ENCODE measurements around the gene CFAP46. TPM values are rescaled to one million over a fixed set of nuclear protein-coding genes. Genes with fewer than 3 reads are reported as not detected.
A peak's percentile ranks its signal among the peaks of the same experiment; 100 is the strongest.

Gene CFAP46
- total RNA-seq, 2 experiments from 2014 or later: not detected

DNA sequence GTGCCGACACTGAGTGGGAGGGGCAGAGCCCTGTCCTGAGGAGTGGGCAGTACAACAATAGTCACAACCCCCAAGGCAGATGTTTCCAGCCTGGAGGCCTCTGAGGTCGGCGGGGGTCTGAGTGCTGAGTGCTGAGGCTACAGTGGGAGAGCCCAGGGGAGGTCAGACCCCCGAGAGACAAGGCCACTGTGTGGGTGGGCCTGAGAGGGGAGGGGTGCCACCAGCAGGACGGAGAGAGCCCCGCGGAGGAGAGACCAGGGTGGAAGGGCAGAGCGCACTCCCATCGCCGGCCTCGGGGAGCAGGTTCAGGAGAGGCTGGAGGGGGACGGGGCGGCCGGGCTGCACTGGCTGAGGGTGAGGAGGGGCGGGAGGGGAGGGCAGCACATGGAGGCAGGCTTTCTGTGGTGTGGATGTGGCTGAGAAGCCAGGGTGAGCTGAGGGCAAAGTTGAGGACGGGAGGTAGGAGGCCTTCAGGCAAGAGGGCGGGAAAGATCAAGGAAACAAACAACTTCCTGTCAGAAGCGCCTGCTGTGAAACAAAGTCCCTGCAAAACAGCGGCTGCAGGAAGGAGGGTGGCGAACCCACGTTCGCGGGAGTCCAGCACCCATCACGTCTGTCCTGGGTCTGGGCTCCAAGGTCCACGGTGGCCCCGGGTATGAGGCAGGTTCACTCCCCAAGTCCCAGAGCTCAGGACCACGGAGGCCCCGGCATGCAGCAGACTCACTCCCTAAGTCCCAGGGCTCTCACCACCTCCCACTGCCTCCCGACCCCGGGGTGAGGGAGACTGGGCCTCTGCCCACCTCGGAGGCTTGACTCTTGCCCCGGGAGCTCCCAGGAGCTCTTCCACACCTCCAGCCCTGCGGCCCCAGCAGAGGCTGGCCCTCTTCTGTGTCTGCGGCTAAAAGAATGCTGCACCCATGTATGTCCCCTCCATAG, 79.6 kb downstream of the CFAP46 start:
- ChIA-PET CTCF (no interaction called here), POLR2A (no interaction called here)
- Mint-ChIP-seq H3K27me3 (peaks cover 3% of the 10 kb centered on the region), H3K4me1 (ENCODE audit: low read depth) (peaks cover 11% of the 10 kb centered on the region), H3K27ac (no peak overlapping the region), H3K36me3 (ENCODE audit: low read depth) (no peaks in the 10 kb centered on the region), H3K4me3 (no peak overlapping the region), H3K9me3 (no peaks in the 10 kb centered on the region)
- peak in 3 of 14 experiments; percentile 10 to 31 (median 17) for DNase-seq
- intact Hi-C loops (cut with DNase I, micrococcal nuclease): no loop called here
- Histone ChIP-seq H3K9me3 (ENCODE audit: control insufficient read depth in 1 of 2, insufficient read depth in 1 of 2, low read length in 2 of 2) (no peaks in the 10 kb centered on the region), H3K27me3 (ENCODE audit: control insufficient read depth in 1 of 2, insufficient read depth in 2 of 2, low read length in 2 of 2) (no peaks in the 10 kb centered on the region), H3K27ac (ENCODE audit: low read depth in 1 of 2, low read length in 2 of 2) (no peak overlapping the region), H3K4me1 (ENCODE audit: insufficient read depth, low read length) (peaks cover 9% of the 10 kb centered on the region), H3K36me3 (ENCODE audit: insufficient read depth, low read length) (no peaks in the 10 kb centered on the region), H3K4me3 (ENCODE audit: low read length) (no peak overlapping the region)
- ATAC-seq (ENCODE audit: poor library complexity): no peak
- TF ChIP-seq CTCF (IDR thresholded peaks at IDR 0.05): no peak

GRCh38 chr10:132861884-132862461, 80.4 kb downstream of the CFAP46 start:
- intact Hi-C loops (cut with DNase I, micrococcal nuclease): no loop called here
- Mint-ChIP-seq H3K9me3 (no peaks in the 10 kb centered on the region), H3K36me3 (ENCODE audit: low read depth) (no peaks in the 10 kb centered on the region), H3K27ac (no peak overlapping the region), H3K27me3 (peaks cover 7% of the 10 kb centered on the region), H3K4me1 (ENCODE audit: low read depth) (peaks cover 11% of the 10 kb centered on the region), H3K4me3 (no peak overlapping the region)
- H3K9me3 ChIP-seq (ENCODE audit: control insufficient read depth in 1 of 2, insufficient read depth in 1 of 2, low read length in 2 of 2): peaks cover 0 to 6% of the 10 kb centered on the region in 2 experiments
- POLR2A ChIA-PET: no interaction called here
- no peak for ATAC-seq (ENCODE audit: poor library complexity)
- TF ChIP-seq CTCF (IDR thresholded peaks at IDR 0.05): no peak
- H3K36me3 ChIP-seq (ENCODE audit: insufficient read depth, low read length): no peaks in the 10 kb centered on the region
- peaks cover 0 to 2% of the 10 kb centered on the region in 2 experiments for H3K27me3 ChIP-seq (ENCODE audit: control insufficient read depth in 1 of 2, insufficient read depth in 2 of 2, low read length in 2 of 2)
- CTCF ChIA-PET: no interaction called here
- H3K4me1 ChIP-seq (ENCODE audit: insufficient read depth, low read length): peaks cover 9% of the 10 kb centered on the region
- no peak overlapping the region for H3K4me3 ChIP-seq (ENCODE audit: low read length)
- no peak overlapping the region for H3K27ac ChIP-seq (ENCODE audit: low read depth in 1 of 2, low read length in 2 of 2)
- peak in 1 of 14 experiments; percentile 30 for DNase-seq

- Mint-ChIP-seq H3K27me3 (peaks cover 7% of the 10 kb centered on the region), H3K4me3 (no peak overlapping the region)
- no peak for ATAC-seq (ENCODE audit: poor library complexity)
Measured at GRCh38 chr10:132861116-132861691, 81.2 kb downstream of the CFAP46 start.

More at GRCh38 chr10:132861116-132861691, 81.2 kb downstream of the CFAP46 start:
- Histone ChIP-seq H3K9me3 (ENCODE audit: control insufficient read depth in 1 of 2, insufficient read depth in 1 of 2, low read length in 2 of 2) (peaks cover 0 to 10% of the 10 kb centered on the region in 2 experiments), H3K27me3 (ENCODE audit: control insufficient read depth in 1 of 2, insufficient read depth in 2 of 2, low read length in 2 of 2) (peaks cover 0 to 4% of the 10 kb centered on the region in 2 experiments), H3K4me3 (ENCODE audit: low read length) (no peak overlapping the region), H3K4me1 (ENCODE audit: insufficient read depth, low read length) (peaks cover 9% of the 10 kb centered on the region), H3K36me3 (ENCODE audit: insufficient read depth, low read length) (no peaks in the 10 kb centered on the region), H3K27ac (ENCODE audit: low read depth in 1 of 2, low read length in 2 of 2) (no peak overlapping the region)
- TF ChIP-seq CTCF (IDR thresholded peaks at IDR 0.05): no peak
- H3K36me3 Mint-ChIP-seq (ENCODE audit: low read depth): no peaks in the 10 kb centered on the region
- intact Hi-C loops (cut with DNase I, micrococcal nuclease): no loop called here
- H3K9me3 Mint-ChIP-seq: no peaks in the 10 kb centered on the region
- H3K27ac Mint-ChIP-seq: no peak overlapping the region
- H3K4me1 Mint-ChIP-seq (ENCODE audit: low read depth): peaks cover 11% of the 10 kb centered on the region
- CTCF ChIA-PET: no interaction called here
- POLR2A ChIA-PET: no interaction called here
- DNase-seq: peak in 1 of 14 experiments; percentile 19
